ENCODE results near the gene ADAMTS2. TPM values are rescaled to one million over a fixed set of nuclear protein-coding genes. Genes with fewer than 3 reads are reported as not detected.

Gene ADAMTS2
- total RNA-seq, 1 donor from 2014 or later: 49.3 TPM

- DNase-seq: no peak
Measured at GRCh38 chr5:179254638-179255271, 90.5 kb downstream of the ADAMTS2 start.

GRCh38 chr5:179253730-179254129 lies 91.5 kb downstream of the ADAMTS2 start:
- no peak for DNase-seq

- no peak for DNase-seq
Measured at GRCh38 chr5:179251276-179251969, 93.8 kb downstream of the ADAMTS2 start.

GRCh38 chr5:179250561-179251225 lies 94.6 kb downstream of the ADAMTS2 start:
- no peak for DNase-seq

GRCh38 chr5:179246227-179246626 lies 99.0 kb downstream of the ADAMTS2 start:
- no peak for DNase-seq

GRCh38 chr5:179245031-179245430 lies 100.2 kb downstream of the ADAMTS2 start:
- DNase-seq: peak; percentile 20

GRCh38 chr5:179244044-179244443 lies 101.2 kb downstream of the ADAMTS2 start:
- DNase-seq: peak; percentile 83

GRCh38 chr5:179243333-179243732 lies 101.9 kb downstream of the ADAMTS2 start:
- peak; percentile 77 for DNase-seq

- no peak for DNase-seq
Measured at GRCh38 chr5:179242676-179243075, 102.6 kb downstream of the ADAMTS2 start.

- DNase-seq: no peak
Measured at GRCh38 chr5:179241764-179242370, 103.4 kb downstream of the ADAMTS2 start.

- no peak for DNase-seq
Measured at GRCh38 chr5:179241175-179241574, 104.1 kb downstream of the ADAMTS2 start.

- no peak for DNase-seq
Measured at GRCh38 chr5:179240561-179240960, 104.7 kb downstream of the ADAMTS2 start.

GRCh38 chr5:179239256-179240135 lies 105.8 kb downstream of the ADAMTS2 start:
- DNase-seq: no peak

GRCh38 chr5:179238628-179238970 lies 106.7 kb downstream of the ADAMTS2 start:
- DNase-seq: no peak

GRCh38 chr5:179237770-179238627 lies 107.3 kb downstream of the ADAMTS2 start:
- no peak for DNase-seq

- no peak for DNase-seq
Measured at GRCh38 chr5:179235416-179236400, 109.6 kb downstream of the ADAMTS2 start.

GRCh38 chr5:179234563-179235135 lies 110.6 kb downstream of the ADAMTS2 start:
- no peak for DNase-seq

GRCh38 chr5:179233909-179234562 lies 111.2 kb downstream of the ADAMTS2 start:
- DNase-seq: no peak

Measured in skin of body (tissue), 2 donors.